Thyroid gland (tissue), 4 donors: Measurements from ENCODE around the gene ATXN7L1.

ENCODE experiments used
- CTCF ChIP-seq, 6 experiments: fragments of 200-600 bp in 3 of 6; fragments of 450-650 bp in 3 of 6; sonication (generic) in 3 of 6; IDR thresholded peaks; one replicate each; pipeline ENCODE4 v1.5.1; 2016 to 2019; ENCODE audit warnings: antibody characterized with exemption in 6 of 6, mild to moderate bottlenecking in 2 of 6, inconsistent platforms in 1 of 6, moderate library complexity in 1 of 6
- POLR2A ChIP-seq, 2 donors: fragments of 450-650 bp; IDR thresholded peaks; one replicate each; pipeline ENCODE4 v1.6.1; 2017; ENCODE audit warnings: antibody characterized with exemption in 2 of 2, mild to moderate bottlenecking in 2 of 2, moderate library complexity in 1 of 2

GRCh38 chr7:105674200-105674920, 202.0 kb downstream of the ATXN7L1 start:
- TF ChIP-seq CTCF (IDR thresholded peaks at IDR 0.05) (no peak), POLR2A (IDR thresholded peaks at IDR 0.05) (no peak)
